Measurements from ENCODE around the gene PROSER2.

Gene PROSER2

GRCh38 chr10:11894381-11895107 is 71.4 kb downstream of the PROSER2 start:
- TF ChIP-seq CTCF (IDR thresholded peaks at IDR 0.05; ENCODE audit: poor library complexity, severe bottlenecking), result no peak
- H3K9me3 ChIP-seq (ENCODE audit: severe bottlenecking), result no peaks in the 10 kb centered on the region
- ATAC-seq (ENCODE audit: low read depth) (no peak), DNase-seq (ENCODE audit: low spot score) (peak; percentile 67)
- H3K36me3 ChIP-seq (ENCODE audit: low read depth), result no peaks in the 10 kb centered on the region
- peak overlapping the region; percentile 100 for H3K27ac ChIP-seq (ENCODE audit: poor library complexity, severe bottlenecking)
- H3K4me3 ChIP-seq (ENCODE audit: severe bottlenecking), result no peak overlapping the region
- H3K4me1 ChIP-seq (ENCODE audit: insufficient read depth, poor library complexity, severe bottlenecking), result peaks cover 18% of the 10 kb centered on the region
- H3K27me3 ChIP-seq (ENCODE audit: insufficient read depth, poor library complexity, severe bottlenecking), result no peaks in the 10 kb centered on the region

- no peak for TF ChIP-seq CTCF (IDR thresholded peaks at IDR 0.05; ENCODE audit: poor library complexity, severe bottlenecking)
Observed at GRCh38 chr10:11895108-11895466, 71.9 kb downstream of the PROSER2 start.

GRCh38 chr10:11895598-11895997 is 72.4 kb downstream of the PROSER2 start:
- Histone ChIP-seq H3K4me3 (ENCODE audit: severe bottlenecking) (no peak overlapping the region), H3K4me1 (ENCODE audit: insufficient read depth, poor library complexity, severe bottlenecking) (peaks cover 18% of the 10 kb centered on the region), H3K9me3 (ENCODE audit: severe bottlenecking) (no peaks in the 10 kb centered on the region), H3K27me3 (ENCODE audit: insufficient read depth, poor library complexity, severe bottlenecking) (no peaks in the 10 kb centered on the region), H3K27ac (ENCODE audit: poor library complexity, severe bottlenecking) (peak overlapping the region; percentile 100), H3K36me3 (ENCODE audit: low read depth) (no peaks in the 10 kb centered on the region)
- no peak for DNase-seq (ENCODE audit: low spot score)
- no peak for ATAC-seq (ENCODE audit: low read depth)
- no peak for TF ChIP-seq CTCF (IDR thresholded peaks at IDR 0.05; ENCODE audit: poor library complexity, severe bottlenecking)

More at GRCh38 chr10:11895108-11895466, 71.9 kb downstream of the PROSER2 start:
- H3K9me3 ChIP-seq (ENCODE audit: severe bottlenecking), result no peaks in the 10 kb centered on the region
- no peaks in the 10 kb centered on the region for H3K27me3 ChIP-seq (ENCODE audit: insufficient read depth, poor library complexity, severe bottlenecking)
- H3K4me1 ChIP-seq (ENCODE audit: insufficient read depth, poor library complexity, severe bottlenecking), result peaks cover 18% of the 10 kb centered on the region
- DNase-seq (ENCODE audit: low spot score) (no peak), ATAC-seq (ENCODE audit: low read depth) (no peak)
- H3K4me3 ChIP-seq (ENCODE audit: severe bottlenecking), result no peak overlapping the region
- H3K27ac ChIP-seq (ENCODE audit: poor library complexity, severe bottlenecking), result peak overlapping the region; percentile 100
- no peaks in the 10 kb centered on the region for H3K36me3 ChIP-seq (ENCODE audit: low read depth)

GRCh38 chr10:11896549-11897200 is 73.5 kb downstream of the PROSER2 start:
- Histone ChIP-seq H3K4me1 (ENCODE audit: insufficient read depth, poor library complexity, severe bottlenecking) (peaks cover 18% of the 10 kb centered on the region), H3K9me3 (ENCODE audit: severe bottlenecking) (no peaks in the 10 kb centered on the region), H3K27me3 (ENCODE audit: insufficient read depth, poor library complexity, severe bottlenecking) (no peaks in the 10 kb centered on the region), H3K4me3 (ENCODE audit: severe bottlenecking) (no peak overlapping the region), H3K36me3 (ENCODE audit: low read depth) (no peaks in the 10 kb centered on the region), H3K27ac (ENCODE audit: poor library complexity, severe bottlenecking) (peak overlapping the region; percentile 100)
- ATAC-seq (ENCODE audit: low read depth) (no peak), DNase-seq (ENCODE audit: low spot score) (no peak)
- TF ChIP-seq CTCF (IDR thresholded peaks at IDR 0.05; ENCODE audit: poor library complexity, severe bottlenecking), result no peak

- Histone ChIP-seq H3K27me3 (ENCODE audit: insufficient read depth, poor library complexity, severe bottlenecking) (no peaks in the 10 kb centered on the region), H3K9me3 (ENCODE audit: severe bottlenecking) (no peaks in the 10 kb centered on the region), H3K36me3 (ENCODE audit: low read depth) (no peaks in the 10 kb centered on the region), H3K27ac (ENCODE audit: poor library complexity, severe bottlenecking) (peak overlapping the region; percentile 100), H3K4me1 (ENCODE audit: insufficient read depth, poor library complexity, severe bottlenecking) (peaks cover 18% of the 10 kb centered on the region), H3K4me3 (ENCODE audit: severe bottlenecking) (no peak overlapping the region)
- no peak; the same call in 2 of the 3 replicates for ATAC-seq (ENCODE audit: low read depth)
- TF ChIP-seq CTCF (IDR thresholded peaks at IDR 0.05; ENCODE audit: poor library complexity, severe bottlenecking), result no peak
- no peak for DNase-seq (ENCODE audit: low spot score)
Observed at GRCh38 chr10:11898033-11898371, 74.8 kb downstream of the PROSER2 start.

All from RWPE2 (cell line).